Umbilical cord (tissue), 2 donors: ENCODE data around the gene POLR3H. TPM values are rescaled to one million over a fixed set of nuclear protein-coding genes. Genes with fewer than 3 reads are reported as not detected.
A peak's percentile ranks its signal among the peaks of the same experiment; 100 is the strongest.
"Not testable (repeated sequence)": the region's sequence is repeated elsewhere in the genome, so short reads cannot be mapped to it uniquely, and the experiment has no call there.

ENCODE experiments used
- DNase-seq: peaks from one replicate; pipeline ENCODE4 v3.0.0-alpha.2; 2015; ENCODE audit warnings: low spot score
- total RNA-seq: library from RNA; depleted of rRNA; stranded (reverse); fragments of >200 nt; gene quantifications from one replicate; pipeline ENCODE4 v1.2.3, GENCODE V29; 2014; ENCODE audit warnings: low replicate concordance; ENCODE audit not compliant: insufficient read depth

Gene POLR3H, protein sequence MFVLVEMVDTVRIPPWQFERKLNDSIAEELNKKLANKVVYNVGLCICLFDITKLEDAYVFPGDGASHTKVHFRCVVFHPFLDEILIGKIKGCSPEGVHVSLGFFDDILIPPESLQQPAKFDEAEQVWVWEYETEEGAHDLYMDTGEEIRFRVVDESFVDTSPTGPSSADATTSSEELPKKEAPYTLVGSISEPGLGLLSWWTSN
- 4.6 TPM for total RNA-seq

DNA sequence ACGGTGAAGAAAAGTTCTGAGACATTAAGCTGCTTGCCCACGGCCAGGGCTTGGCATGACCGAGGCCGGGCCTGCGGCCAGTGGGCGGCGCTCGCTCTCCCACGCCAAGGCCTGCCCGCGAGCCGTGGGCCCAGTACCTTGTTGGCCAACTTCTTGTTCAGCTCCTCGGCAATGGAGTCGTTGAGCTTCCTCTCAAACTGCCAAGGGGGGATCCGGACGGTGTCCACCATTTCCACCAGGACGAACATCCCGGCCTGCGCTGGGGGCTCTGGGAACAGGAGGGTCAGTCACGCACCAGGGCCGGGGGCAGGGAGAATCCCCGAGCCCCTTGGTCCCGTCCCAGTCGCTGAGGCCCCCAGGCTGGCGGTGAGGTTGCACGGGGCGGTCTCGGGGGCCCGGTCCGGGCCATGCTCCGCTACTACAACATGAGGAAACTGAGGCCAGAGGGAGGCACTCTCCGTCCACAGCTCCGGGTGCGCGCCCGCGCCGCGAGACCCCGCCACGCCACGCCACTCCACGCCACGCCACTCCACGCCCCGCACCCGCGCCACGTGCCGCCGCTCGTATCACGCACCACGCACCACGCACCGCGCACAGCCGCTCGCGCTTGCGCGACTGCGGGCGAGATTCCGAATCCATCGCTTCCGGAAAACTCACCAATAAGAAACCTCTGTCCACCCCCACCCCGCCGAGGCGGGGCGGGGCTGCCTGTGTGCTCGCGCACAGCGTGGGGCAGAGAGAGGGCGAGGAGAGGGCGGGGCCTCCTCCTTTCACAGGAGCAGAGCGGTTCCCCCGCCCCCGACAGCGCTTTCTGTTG lies at the start of gene POLR3H:
Gene POLR3H (minus strand): TSS at position 617 of the 817 bp plus-strand sequence. CDS start 369 bp downstream, at position 248.
- peak; percentile 99 for DNase-seq

DNA sequence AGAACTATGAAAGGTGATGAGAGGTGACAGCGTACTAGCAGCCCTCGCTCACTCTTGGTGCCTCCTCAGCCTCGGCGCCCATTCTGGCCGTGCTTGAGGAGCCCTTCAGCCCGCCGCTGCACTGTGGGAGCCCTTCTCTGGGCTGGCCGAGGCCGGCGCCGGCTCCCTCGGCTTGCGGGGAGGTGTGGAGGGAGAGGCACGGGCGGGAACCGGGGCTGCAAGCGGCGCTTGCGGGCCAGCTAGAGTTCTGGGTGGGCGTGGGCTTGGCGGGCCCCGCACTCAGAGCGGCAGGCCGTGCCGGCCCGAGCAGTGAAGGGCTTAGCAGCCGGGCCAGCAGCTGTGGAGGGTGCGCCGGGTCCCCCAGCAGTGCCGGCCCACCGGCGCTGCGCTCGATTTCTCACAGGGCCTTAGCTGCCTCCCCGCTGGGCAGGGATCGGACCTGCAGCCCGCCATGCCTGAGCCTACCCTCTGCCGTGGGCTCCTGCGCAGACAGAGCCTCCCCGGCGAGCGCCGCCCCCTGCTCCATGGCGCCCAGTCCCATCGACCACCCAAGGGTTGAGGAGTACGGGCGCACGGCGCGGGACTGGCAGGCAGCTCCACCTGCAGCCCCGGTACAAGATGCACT lies 49.2 kb upstream of the POLR3H start:
- not testable (repeated sequence) for DNase-seq

- peak; percentile 100 for DNase-seq
Measured at GRCh38 chr22:41589391-41590241, 45.3 kb upstream of the POLR3H start, which contains the start of gene PMM1. PMM1 (minus strand) TSS chr22:41589840; CDS start chr22:41589805, 35 bp downstream.

- no peak for DNase-seq
Measured at GRCh38 chr22:41587347-41587723, 43.1 kb upstream of the POLR3H start.

- DNase-seq: no peak
Measured at GRCh38 chr22:41585898-41586297, 41.6 kb upstream of the POLR3H start.

GRCh38 chr22:41584881-41585280 lies 40.6 kb upstream of the POLR3H start:
- no peak for DNase-seq

DNA sequence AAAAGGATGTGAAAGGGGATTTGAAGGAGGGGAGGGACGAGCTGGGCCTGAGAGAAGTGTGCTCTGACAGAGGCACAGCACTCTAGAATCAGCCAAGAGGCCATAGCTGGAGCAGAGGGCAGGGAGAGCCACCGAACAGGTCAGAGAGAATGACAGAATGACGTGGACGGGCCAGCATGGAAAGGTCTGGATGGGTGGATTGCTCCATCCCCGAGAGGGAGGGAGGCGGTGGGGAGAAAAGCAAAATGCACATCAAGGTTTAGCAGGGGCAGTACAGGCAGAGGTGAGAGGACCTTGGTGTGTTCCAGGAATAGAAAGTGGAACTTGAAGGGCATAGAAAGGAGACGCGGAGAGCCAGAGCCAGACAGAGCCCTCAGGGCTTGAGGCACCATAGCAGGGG lies 38.4 kb upstream of the POLR3H start:
- no peak for DNase-seq

- DNase-seq: no peak
Measured at GRCh38 chr22:41579997-41580355, 35.7 kb upstream of the POLR3H start.

DNA sequence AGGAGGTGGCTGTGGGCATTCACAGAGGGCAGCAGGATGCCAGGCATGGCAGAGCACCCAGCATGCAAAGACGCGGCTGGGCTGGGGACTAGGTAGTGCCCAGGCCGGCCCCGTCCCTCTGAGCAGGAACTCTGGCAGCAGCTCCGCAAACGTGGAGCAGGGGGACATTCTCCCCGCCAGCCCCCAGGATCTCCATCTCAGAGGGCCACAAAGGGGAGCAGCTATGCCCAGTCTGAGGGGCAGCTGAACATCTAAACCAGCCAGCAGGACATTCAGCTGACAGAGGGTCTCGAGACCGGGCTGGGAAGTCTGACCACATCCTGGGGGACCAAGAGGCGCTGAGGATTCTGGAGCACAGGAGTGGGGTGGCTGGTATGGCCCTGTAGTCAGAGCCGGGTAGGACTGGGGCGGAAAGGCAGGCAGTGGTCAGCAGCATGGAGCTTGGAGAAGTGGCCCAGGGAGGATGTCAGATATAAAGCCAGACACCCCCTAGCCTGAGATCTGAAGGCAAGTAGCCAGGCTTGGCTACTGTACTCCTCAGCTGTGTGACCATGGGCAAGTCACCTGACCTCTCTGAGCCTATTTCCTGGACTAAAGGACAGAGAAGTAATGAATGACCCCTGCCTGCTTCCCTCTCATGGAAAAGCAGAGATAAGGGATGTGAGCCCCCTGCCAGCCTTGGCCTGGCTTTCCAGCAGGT lies 35.2 kb upstream of the POLR3H start:
- no peak for DNase-seq

DNA sequence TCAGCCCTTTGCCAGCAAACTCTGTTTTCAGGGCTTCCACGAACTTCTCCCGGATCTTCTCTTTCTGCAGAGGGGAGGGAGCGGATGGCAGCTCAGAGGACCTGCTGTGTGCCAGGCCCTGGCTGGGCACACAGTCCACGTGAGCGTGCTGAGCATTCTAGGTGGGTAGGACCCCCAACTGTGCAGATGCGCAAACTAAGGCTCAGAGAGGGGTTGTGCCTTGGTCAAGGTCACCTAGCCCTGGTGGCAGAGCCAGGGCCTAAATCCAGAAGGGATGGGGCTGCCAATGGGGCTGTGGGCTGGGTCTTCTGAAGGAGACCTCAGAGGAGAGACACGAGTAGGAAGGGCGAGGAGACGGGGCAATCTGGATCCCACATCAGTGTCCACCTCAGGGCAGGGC lies 34.5 kb upstream of the POLR3H start:
- DNase-seq: no peak

- DNase-seq: no peak
Measured at GRCh38 chr22:41578114-41578513, 33.8 kb upstream of the POLR3H start.

DNA sequence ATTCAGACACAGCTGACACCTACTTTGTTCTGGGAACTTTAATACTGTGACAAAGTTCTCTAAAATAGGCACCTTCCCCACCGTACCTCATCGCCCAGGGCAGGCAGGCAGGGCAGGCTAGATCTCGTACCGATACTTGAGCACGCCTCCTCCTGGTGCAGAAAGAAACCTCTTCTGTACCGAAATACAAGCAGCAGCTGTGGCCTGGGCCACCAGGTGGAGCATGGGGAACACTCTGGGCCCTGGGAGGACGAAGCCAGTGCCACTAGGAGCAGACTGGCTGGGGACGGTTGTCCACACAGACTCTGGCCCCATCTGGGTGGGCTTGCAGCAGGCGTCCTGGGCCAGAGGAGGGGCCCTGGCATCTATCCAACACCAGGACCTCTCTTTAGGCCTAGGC lies 32.6 kb upstream of the POLR3H start:
- DNase-seq: peak; percentile 27

DNA sequence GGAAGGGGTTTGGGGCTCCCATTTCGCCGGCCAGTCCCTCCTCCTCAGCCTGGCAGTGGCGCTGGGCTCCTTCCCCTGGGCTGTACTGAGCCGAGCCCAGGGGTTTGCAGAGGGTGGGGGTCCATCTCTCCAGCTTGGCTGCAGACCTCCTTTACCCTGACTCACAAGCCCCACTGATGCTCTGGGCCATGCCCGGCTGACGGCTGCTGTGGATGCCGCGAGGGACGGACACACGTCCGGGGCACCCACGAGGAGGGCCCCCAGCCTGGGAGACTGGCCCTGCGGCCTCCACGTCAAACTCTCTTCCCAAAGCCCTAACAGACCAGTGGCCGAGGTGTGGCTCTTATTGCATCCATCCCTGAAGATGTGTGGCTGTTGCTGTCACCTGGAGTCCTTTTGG lies 31.3 kb upstream of the POLR3H start:
- no peak for DNase-seq

- no peak for DNase-seq
Measured at GRCh38 chr22:41574847-41575381, 30.6 kb upstream of the POLR3H start.

DNA sequence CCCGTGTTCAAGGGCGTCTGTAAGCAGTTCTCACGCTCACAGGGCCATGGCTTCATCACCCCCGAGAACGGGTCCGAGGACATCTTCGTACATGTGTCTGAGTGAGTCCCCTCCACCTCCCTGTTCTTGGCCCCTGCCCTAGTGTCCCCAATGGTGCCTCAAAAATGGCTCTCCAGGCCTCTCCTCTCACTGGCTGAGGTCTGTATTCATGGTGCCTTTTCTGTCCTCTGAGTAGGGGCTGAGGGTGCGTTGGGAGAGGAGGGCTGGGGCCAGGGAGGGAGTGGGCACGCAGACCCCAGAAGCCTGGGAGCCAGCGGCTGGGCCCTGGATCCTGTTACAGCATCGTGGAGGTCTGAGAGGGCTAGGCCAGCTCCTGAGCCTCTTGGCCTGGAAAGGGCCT lies 29.4 kb upstream of the POLR3H start:
- DNase-seq: no peak

DNA sequence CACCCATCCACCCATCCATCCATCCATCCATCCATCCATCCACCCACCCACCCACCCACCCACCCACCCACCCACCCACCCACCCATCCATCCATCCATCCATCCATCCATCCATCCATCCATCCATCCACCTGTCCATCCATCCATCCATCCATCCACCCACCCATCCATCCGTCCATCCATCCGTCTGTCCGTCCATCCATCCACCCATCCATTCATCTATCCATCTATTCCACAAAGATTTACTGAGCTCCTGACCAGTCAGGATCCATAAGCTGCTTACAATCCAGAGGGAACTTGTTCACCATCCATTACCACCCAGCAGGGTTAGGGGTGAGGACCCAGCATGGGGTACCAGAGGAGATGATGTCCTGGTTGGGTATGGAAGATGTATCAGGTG lies 28.0 kb upstream of the POLR3H start:
- DNase-seq: not testable (repeated sequence)

GRCh38 chr22:41571786-41572185 lies 27.5 kb upstream of the POLR3H start:
- DNase-seq: no peak

DNA sequence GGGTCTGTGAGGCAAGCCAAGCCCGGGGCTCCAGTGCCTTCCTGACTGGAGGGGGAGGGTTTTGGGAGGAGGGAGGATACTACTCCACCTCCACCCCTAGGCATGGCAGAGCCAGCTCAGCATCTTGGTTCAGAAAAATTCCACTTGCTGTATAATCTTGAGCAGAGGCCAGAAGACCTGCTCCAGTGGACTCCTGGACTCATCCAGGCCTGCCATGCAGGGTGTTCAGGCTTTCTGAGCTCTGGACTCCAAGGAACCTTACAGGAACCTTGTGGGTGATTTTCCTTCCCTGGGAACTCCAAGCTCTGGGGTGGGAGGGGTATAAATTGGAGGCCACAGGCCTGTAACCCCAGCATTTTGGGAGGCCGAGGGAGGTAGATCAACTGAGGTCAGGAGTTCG lies 26.0 kb upstream of the POLR3H start:
- DNase-seq: no peak

GRCh38 chr22:41568811-41569210 lies 24.5 kb upstream of the POLR3H start:
- DNase-seq: peak; percentile 29

DNA sequence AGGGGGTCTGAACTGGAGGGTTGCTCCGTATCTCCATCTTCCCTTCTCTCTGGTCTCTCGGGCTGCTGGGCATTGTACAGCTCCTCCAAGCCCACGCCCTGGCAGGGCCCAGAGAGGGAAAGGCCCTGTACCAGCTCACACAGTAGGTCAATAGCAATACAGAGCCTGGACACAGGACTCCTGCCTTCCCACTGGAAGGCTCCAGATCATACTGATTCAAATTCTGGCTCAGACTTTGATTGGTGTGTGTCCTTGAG lies 23.2 kb upstream of the POLR3H start:
- DNase-seq: no peak

DNA sequence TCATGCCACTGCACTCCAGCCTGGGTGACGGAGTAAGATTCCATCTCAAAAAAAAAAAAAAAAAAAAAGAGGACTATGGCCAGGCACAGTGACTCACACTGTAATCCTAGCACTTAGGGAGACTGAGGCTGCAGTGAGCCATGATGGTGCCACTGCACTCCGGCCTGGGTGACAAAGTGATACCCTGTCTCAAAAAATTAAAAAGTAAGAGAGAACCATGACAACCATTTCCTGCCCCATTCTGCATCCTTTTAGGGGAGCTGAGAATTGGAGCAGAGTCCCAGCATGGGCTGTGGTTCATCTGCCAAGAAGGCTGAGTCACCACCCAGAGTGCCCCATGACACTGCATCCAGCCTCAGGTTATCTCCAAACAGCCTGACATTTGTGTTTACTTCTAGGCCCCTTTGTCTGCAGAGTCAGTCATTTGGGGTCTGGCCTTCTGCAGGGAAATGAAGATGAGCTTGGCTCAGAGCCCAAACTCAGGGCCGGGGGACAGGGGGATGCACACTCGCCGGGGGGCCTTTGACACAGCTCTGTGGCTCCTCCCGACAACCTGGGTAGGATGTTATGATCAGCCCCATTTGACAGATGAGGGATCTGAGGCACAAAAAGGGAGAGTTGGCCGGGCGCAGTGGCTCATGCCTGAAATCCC lies 21.3 kb upstream of the POLR3H start:
- peak; percentile 78 for DNase-seq
